ENCODE measurements around the gene RNF225. TPM values are rescaled to one million over a fixed set of nuclear protein-coding genes. Genes with fewer than 3 reads are reported as not detected.

RNF225 gene
- total and polyA plus RNA-seq, 2 of the 13 experiments (the other 11 are each of a cell fraction or from before 2014, with no cell fraction given): not detected

GRCh38 chr19:58362272-58362994, 33.0 kb upstream of the RNF225 start, which contains the start of gene ZNF497 (continued):
- peak; percentile 53; the same call in 1 of the 2 replicates for TF ChIP-seq ZSCAN12 (CRISPR knock-in tag; IDR thresholded peaks at IDR 0.05)
- TF ChIP-seq SSRP1 (CRISPR knock-in tag; IDR thresholded peaks at IDR 0.05): no peak; the same call in 1 of the 2 replicates
- no peak for TF ChIP-seq ZNF354B (CRISPR knock-in tag; IDR thresholded peaks at IDR 0.05)
- peak; percentile 91 for TF ChIP-seq ZNF607 (CRISPR knock-in tag; IDR thresholded peaks at IDR 0.05; ENCODE audit: borderline replicate concordance)
- 0 out of 2 replicates have a peak, but pooled peaks have one; percentile 27 for TF ChIP-seq TOE1 (CRISPR knock-in tag; IDR thresholded peaks at IDR 0.05)
- TF ChIP-seq MIER3 (CRISPR knock-in tag; IDR thresholded peaks at IDR 0.05; ENCODE audit: borderline replicate concordance): 0 out of 2 replicates have a peak, but pooled peaks have one; percentile 36

GRCh38 chr19:58364146-58364545, 31.3 kb upstream of the RNF225 start:
- in situ Hi-C loops (cut with HindIII; ENCODE audit: extremely low pct_ligation_motif_present, low pct_unique_long_range_greater_than_20kb) (no loop called here), intact Hi-C loops (cut with micrococcal nuclease; ENCODE audit: unreplicated experiment) (no loop called here)
- H3K36me3 ChIP-seq (replicated peaks in 1 of 2; ENCODE audit: control insufficient read depth in 1 of 2, insufficient read depth in 2 of 2, low read length in 2 of 2): no peaks in the 10 kb centered on the region
- H3K4me3 ChIP-seq (replicated peaks in 1 of 3; ENCODE audit: insufficient read depth in 1 of 3, low read depth in 2 of 3, low read length in 3 of 3): no peak overlapping the region
- ChIA-PET CTCF (ENCODE audit: low intra/inter-chr PET ratio, low total read pairs) (no interaction called here), POLR2A (interaction anchor here (0.8 kb wide), 1 partner anchor 37 kb away, joined by 3 read pairs; the partner anchor contains the start of gene ZSCAN22)
- WGBS (ENCODE audit: low lambda C conversion rate): 73% methylated on average over 4 of the region's 5 CpGs
- no peak overlapping the region for H3K27ac ChIP-seq (ENCODE audit: extremely low read length, insufficient read depth, low read length)
- no TSS peak for BruUV-seq (replicated peaks)
- H4K20me1 ChIP-seq (ENCODE audit: insufficient read depth, low read length): no peaks in the 10 kb centered on the region
- no peak overlapping the region for H2AFZ ChIP-seq (ENCODE audit: low read length)
- DNase-seq (ENCODE audit: low spot score): no peak
- H3K4me2 ChIP-seq (ENCODE audit: low read depth, low read length): no peak overlapping the region
- no peak overlapping the region for H3K9ac ChIP-seq (ENCODE audit: insufficient read depth, low read depth, low read length)
- no peaks in the 10 kb centered on the region for H3K79me2 ChIP-seq (ENCODE audit: insufficient read depth, low read length)
- no peak for ATAC-seq
- H3K27me3 ChIP-seq (ENCODE audit: control insufficient read depth in 1 of 2, insufficient read depth in 2 of 2, low read length in 2 of 2): no peaks in the 10 kb centered on the region
- TF ChIP-seq ZNF496 (CRISPR knock-in tag; IDR thresholded peaks at IDR 0.05; ENCODE audit: insufficient replicate concordance): no peak
- no peak for TF ChIP-seq ZNF446 (CRISPR knock-in tag; IDR thresholded peaks at IDR 0.05)
- no peak for TF ChIP-seq BATF2 (CRISPR knock-in tag; IDR thresholded peaks at IDR 0.05)
- no peak for TF ChIP-seq ZNF775 (CRISPR knock-in tag; IDR thresholded peaks at IDR 0.05; ENCODE audit: borderline replicate concordance)
- TF ChIP-seq NFKBIZ (CRISPR knock-in tag; IDR thresholded peaks at IDR 0.05): no peak
- TF ChIP-seq ZFP1 (CRISPR knock-in tag; IDR thresholded peaks at IDR 0.05): no peak
- no peak for TF ChIP-seq ZSCAN21 (CRISPR knock-in tag; IDR thresholded peaks at IDR 0.05; ENCODE audit: borderline replicate concordance)
- TF ChIP-seq FIP1L1 (IDR thresholded peaks at IDR 0.05; ENCODE audit: borderline replicate concordance, insufficient read depth, low read depth, low read length): no peak
- TF ChIP-seq XBP1 (CRISPR knock-in tag; IDR thresholded peaks at IDR 0.05): no peak
- TF ChIP-seq TEAD2 (CRISPR knock-in tag; IDR thresholded peaks at IDR 0.05): no peak
- FAIRE-seq: no peak
- H3K9me3 ChIP-seq (ENCODE audit: low read length): no peaks in the 10 kb centered on the region
- peaks cover 11% of the 10 kb centered on the region for H3K4me1 ChIP-seq (ENCODE audit: insufficient read depth, low read length)
